Thymus (tissue), 11 donors: ENCODE data around the gene AKAP9. TPM values are rescaled to one million over a fixed set of nuclear protein-coding genes. Genes with fewer than 3 reads are reported as not detected.
"Not testable (repeated sequence)": the region's sequence is repeated elsewhere in the genome, so short reads cannot be mapped to it uniquely, and the experiment has no call there.

Source experiments
- DNase-seq, 9 donors: peaks; one replicate each; pipeline ENCODE4 v3.0.0-alpha.2; 2013; ENCODE audit warnings: low spot score in 9 of 9, low read depth in 6 of 9, missing footprints in 1 of 9
- H3K27ac ChIP-seq, 2 donors: one replicate each; pipeline ENCODE4 v1.5.1; 2013; ENCODE audit warnings: control low read depth in 1 of 2, low read depth in 1 of 2, low read length in 1 of 2, mild to moderate bottlenecking in 1 of 2, moderate library complexity in 1 of 2
- H3K27me3 ChIP-seq, 2 donors: one replicate each; pipeline ENCODE4 v1.5.1; 2013; ENCODE audit warnings: low read length in 1 of 2; ENCODE audit not compliant: control insufficient read depth in 2 of 2, insufficient read depth in 1 of 2
- H3K36me3 ChIP-seq, 2 donors: one replicate each; pipeline ENCODE4 v1.5.1; 2013; ENCODE audit warnings: low read length in 1 of 2, mild to moderate bottlenecking in 1 of 2, moderate library complexity in 1 of 2; ENCODE audit not compliant: control insufficient read depth in 2 of 2, insufficient read depth in 2 of 2
- H3K4me1 ChIP-seq, 2 donors: one replicate each; pipeline ENCODE4 v1.5.1; 2013; ENCODE audit warnings: low read length in 2 of 2; ENCODE audit not compliant: control insufficient read depth in 2 of 2, insufficient read depth in 2 of 2
- H3K4me3 ChIP-seq, 2 donors: one replicate each; pipeline ENCODE4 v1.5.1; 2013; ENCODE audit warnings: low read length in 2 of 2, control low read depth in 1 of 2, mild to moderate bottlenecking in 1 of 2
- H3K9me3 ChIP-seq, 2 donors: one replicate each; pipeline ENCODE4 v1.5.1; 2013; ENCODE audit warnings: low read length in 1 of 2, mild to moderate bottlenecking in 1 of 2; ENCODE audit not compliant: control insufficient read depth in 2 of 2, insufficient read depth in 1 of 2
- WGBS: extraction: QIAGEN DNeasy Blood & Tissue Kit; methylation state at CpG from one replicate; pipeline ENCODE4 v1.1.7; 2013; 5-methylcytosine and 5-hydroxymethylcytosine counted together
- polyA plus RNA-seq: library from polyadenylated mRNA; stranded (reverse); fragments of 200-250 nt; gene quantifications from one replicate; pipeline ENCODE4 v1.2.3, GENCODE V29; 2013
- total RNA-seq: library from RNA; stranded (reverse); fragments of 120-200 nt; gene quantifications from one replicate; pipeline ENCODE4 v1.2.4, GENCODE V29; 2013
- donor health status: healthy.

Gene AKAP9
- total and polyA plus RNA-seq, 2 donors = 25.3 to 53.2 TPM

- Histone ChIP-seq H3K4me1 (no peaks in the 10 kb centered on the region), H3K9me3 (no peaks in the 10 kb centered on the region), H3K4me3 (no peak overlapping the region), H3K27ac (no peak overlapping the region), H3K27me3 (no peaks in the 10 kb centered on the region), H3K36me3 (peaks cover 10 to 13% of the 10 kb centered on the region in 2 donors)
- 100% methylated on average over 1 of the region's 1 CpG for WGBS
- no peak for DNase-seq
Observed at GRCh38 chr7:91979590-91979989, 38.9 kb downstream of the AKAP9 start.

- peaks cover 3 to 13% of the 10 kb centered on the region in 2 donors for H3K36me3 ChIP-seq
- H3K27me3 ChIP-seq, H3K9me3 ChIP-seq, H3K27ac ChIP-seq, DNase-seq, H3K4me3 ChIP-seq, H3K4me1 ChIP-seq: not testable (repeated sequence)
- 98% methylated on average over 4 of the region's 4 CpGs for WGBS
Observed at GRCh38 chr7:91982352-91982751, 41.7 kb downstream of the AKAP9 start.

DNA sequence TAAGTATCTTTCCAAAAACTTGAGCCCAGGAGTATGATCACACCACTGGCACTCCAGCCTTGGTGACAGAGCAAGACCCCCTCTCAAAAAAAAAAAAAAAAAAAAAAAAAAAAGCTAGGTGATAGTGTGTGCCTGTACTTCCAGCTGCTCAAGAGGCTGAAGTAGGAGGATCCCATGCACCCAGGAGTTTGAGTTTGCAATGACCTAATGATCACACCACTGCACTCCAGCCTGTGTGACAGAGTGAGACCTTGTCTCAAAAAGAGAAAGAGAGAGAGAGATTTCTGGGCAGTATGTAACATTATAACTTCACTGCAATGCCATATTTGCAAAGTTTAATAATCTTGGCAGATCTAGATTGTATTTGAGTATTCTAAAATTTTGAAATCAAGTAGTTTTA is 47.6 kb downstream of the AKAP9 start:
- Histone ChIP-seq H3K9me3 (peaks cover 0 to 4% of the 10 kb centered on the region in 2 donors), H3K4me1 (no peaks in the 10 kb centered on the region), H3K27ac (no peak overlapping the region), H3K36me3 (peaks cover 4 to 5% of the 10 kb centered on the region in 2 donors), H3K4me3 (no peak overlapping the region), H3K27me3 (no peaks in the 10 kb centered on the region)
- no peak for DNase-seq

DNA sequence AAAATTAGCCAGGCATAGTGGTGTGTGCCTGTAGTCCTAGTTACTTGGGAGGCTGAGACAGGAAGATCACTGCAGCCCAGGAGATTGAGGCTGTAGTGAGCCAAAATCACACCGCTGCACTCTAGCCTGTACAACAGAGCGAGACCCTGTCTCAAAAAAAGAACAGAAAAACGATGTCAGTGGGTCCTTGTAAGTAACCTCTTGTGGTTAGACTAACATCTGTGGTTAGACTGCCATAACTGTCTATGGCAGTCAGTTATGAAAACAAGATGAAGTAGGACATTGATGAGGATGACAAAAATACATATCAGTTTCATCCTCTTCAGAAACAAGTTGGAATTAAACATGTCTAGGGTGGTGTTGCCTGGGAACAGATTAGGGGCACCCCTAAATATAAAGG is 53.3 kb downstream of the AKAP9 start:
- 63% methylated on average over 3 of the region's 3 CpGs for WGBS
- H3K4me3 ChIP-seq = no peak overlapping the region
- H3K27ac ChIP-seq = no peak overlapping the region
- peaks cover 16 to 38% of the 10 kb centered on the region in 2 donors for H3K36me3 ChIP-seq
- H3K9me3 ChIP-seq = no peaks in the 10 kb centered on the region
- no peaks in the 10 kb centered on the region for H3K27me3 ChIP-seq
- no peak for DNase-seq
- H3K4me1 ChIP-seq = no peaks in the 10 kb centered on the region

- H3K36me3 ChIP-seq = peaks cover 16 to 38% of the 10 kb centered on the region in 2 donors
- peak in 1 of 9 donors; percentile 5 for DNase-seq
- H3K4me1 ChIP-seq = no peaks in the 10 kb centered on the region
- H3K27ac ChIP-seq = no peak overlapping the region
- no peak overlapping the region for H3K4me3 ChIP-seq
- H3K9me3 ChIP-seq = no peaks in the 10 kb centered on the region
- 91% methylated on average over 2 of the region's 2 CpGs for WGBS
- no peaks in the 10 kb centered on the region for H3K27me3 ChIP-seq
Observed at GRCh38 chr7:91995391-91996105, 54.9 kb downstream of the AKAP9 start.

- H3K4me3 ChIP-seq = no peak overlapping the region
- DNase-seq = no peak
- H3K9me3 ChIP-seq = no peaks in the 10 kb centered on the region
- WGBS = 98% methylated on average over 2 of the region's 2 CpGs
- no peaks in the 10 kb centered on the region for H3K27me3 ChIP-seq
- peaks cover 7 to 30% of the 10 kb centered on the region in 2 donors for H3K36me3 ChIP-seq
- H3K27ac ChIP-seq = no peak overlapping the region
- H3K4me1 ChIP-seq = no peaks in the 10 kb centered on the region
Observed at GRCh38 chr7:91999631-92000565, 59.2 kb downstream of the AKAP9 start.

- Histone ChIP-seq H3K27ac (no peak overlapping the region), H3K4me1 (no peaks in the 10 kb centered on the region), H3K9me3 (no peaks in the 10 kb centered on the region), H3K4me3 (no peak overlapping the region), H3K27me3 (no peaks in the 10 kb centered on the region), H3K36me3 (peaks cover 6 to 18% of the 10 kb centered on the region in 2 donors)
- 95% methylated on average over 1 of the region's 1 CpG for WGBS
- no peak for DNase-seq
Observed at GRCh38 chr7:92002720-92003119, 62.1 kb downstream of the AKAP9 start.

DNA sequence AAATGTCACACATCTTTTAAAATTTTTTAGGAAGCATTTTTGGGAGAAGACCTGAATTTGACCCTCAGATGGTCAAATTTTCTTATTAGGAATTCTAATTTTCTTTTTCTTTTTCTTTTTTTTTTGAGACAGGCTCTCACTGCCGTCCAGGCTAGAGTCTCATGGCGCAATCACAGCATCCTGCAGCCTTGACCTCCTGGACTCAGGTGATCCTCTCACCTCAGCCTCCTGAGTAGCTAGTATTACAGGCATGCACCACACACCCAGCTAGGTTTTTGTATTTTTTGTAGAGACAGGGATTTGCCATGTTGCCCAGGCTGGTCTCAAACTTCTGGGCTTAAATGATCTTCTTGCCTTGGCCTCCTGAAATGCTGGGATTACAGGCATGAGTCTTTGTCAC is 65.4 kb downstream of the AKAP9 start:
- Histone ChIP-seq H3K4me3 (no peak overlapping the region), H3K27me3 (no peaks in the 10 kb centered on the region), H3K27ac (no peak overlapping the region), H3K36me3 (peaks cover 9 to 14% of the 10 kb centered on the region in 2 donors), H3K9me3 (peaks cover 0 to 10% of the 10 kb centered on the region in 2 donors), H3K4me1 (no peaks in the 10 kb centered on the region)
- WGBS = 99% methylated on average over 2 of the region's 2 CpGs
- DNase-seq = no peak

DNA sequence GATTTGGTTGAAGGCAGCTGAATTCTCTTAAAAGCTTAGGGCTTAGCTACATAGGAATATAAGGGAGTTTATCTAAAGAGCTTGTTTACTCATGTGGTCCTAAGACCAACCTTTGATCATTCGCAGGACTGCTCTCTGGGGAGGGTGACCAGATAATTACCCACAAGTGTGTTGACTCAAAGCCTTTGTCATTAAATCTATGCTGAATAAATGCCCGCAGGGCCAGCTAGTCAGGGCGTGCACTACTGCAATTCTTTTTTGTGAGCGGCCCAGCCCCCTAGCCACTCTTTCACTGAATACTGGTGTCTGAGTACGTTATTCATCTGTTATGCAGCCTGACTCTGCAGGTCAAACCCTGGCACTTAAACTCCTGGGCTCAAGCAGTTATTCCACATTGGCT is 69.6 kb downstream of the AKAP9 start:
- Histone ChIP-seq H3K9me3 (peaks cover 0 to 14% of the 10 kb centered on the region in 2 donors), H3K36me3 (peaks cover 8 to 21% of the 10 kb centered on the region in 2 donors), H3K27ac (no peak overlapping the region), H3K27me3 (no peaks in the 10 kb centered on the region), H3K4me3 (no peak overlapping the region), H3K4me1 (no peaks in the 10 kb centered on the region)
- 97% methylated on average over 5 of the region's 5 CpGs for WGBS
- DNase-seq = no peak
